ENCODE data around the gene USHBP1. TPM values are rescaled to one million over a fixed set of nuclear protein-coding genes. Genes with fewer than 3 reads are reported as not detected.

Gene USHBP1
- total RNA-seq, 4 donors from 2014 or later = 2.4 to 43.3 (median 5.8) TPM

- ATAC-seq (ENCODE audit: low FRiP score) = no peak
- no peak for TF ChIP-seq CTCF (IDR thresholded peaks at IDR 0.05)
These were observed 55.2 kb downstream of the USHBP1 start for GRCh38 chr19:17209126-17210036.

GRCh38 chr19:17206736-17207581, 57.6 kb downstream of the USHBP1 start:
- ATAC-seq (ENCODE audit: low FRiP score) (no peak), DNase-seq (ENCODE audit: low spot score) (no peak)
- no peak for TF ChIP-seq CTCF (IDR thresholded peaks at IDR 0.05)

More at GRCh38 chr19:17209126-17210036, 55.2 kb downstream of the USHBP1 start:
- no peak for DNase-seq (ENCODE audit: low spot score)

- DNase-seq (ENCODE audit: low spot score) = peak; percentile 49
- ATAC-seq (ENCODE audit: low FRiP score) = no peak
- no peak for TF ChIP-seq CTCF (IDR thresholded peaks at IDR 0.05)
These were observed 59.1 kb downstream of the USHBP1 start for GRCh38 chr19:17205237-17206140.

- no peak for ATAC-seq (ENCODE audit: low FRiP score)
- no peak for DNase-seq (ENCODE audit: low spot score)
- no peak for TF ChIP-seq CTCF (IDR thresholded peaks at IDR 0.05)
These were observed 61.8 kb downstream of the USHBP1 start for GRCh38 chr19:17202713-17203112.

- ATAC-seq (ENCODE audit: low FRiP score) (no peak), DNase-seq (ENCODE audit: low spot score) (no peak)
- no peak for TF ChIP-seq CTCF (IDR thresholded peaks at IDR 0.05)
These were observed 62.3 kb downstream of the USHBP1 start for GRCh38 chr19:17202249-17202648.

- no peak for ATAC-seq (ENCODE audit: low FRiP score)
- no peak for TF ChIP-seq CTCF (IDR thresholded peaks at IDR 0.05)
These were observed 64.0 kb downstream of the USHBP1 start for GRCh38 chr19:17200408-17201079.

More at GRCh38 chr19:17200408-17201079, 64.0 kb downstream of the USHBP1 start:
- DNase-seq (ENCODE audit: low spot score) = no peak
